VCaP (cell line): ENCODE data around the gene SCO1.
A peak's percentile ranks its signal among the peaks of the same experiment; 100 is the strongest.

Experiments
- H3K27ac ChIP-seq: fragments of 450-650 bp; 2 replicates; pipeline ENCODE4 v1.5.1; 2017
- CTCF ChIP-seq: fragments of 450-650 bp; conservative IDR thresholded peaks from 2 replicates; pipeline ENCODE4 v1.5.1; 2017; ENCODE audit warnings: mild to moderate bottlenecking, moderate library complexity

Gene SCO1

GRCh38 chr17:10683853-10684252 lies 13.5 kb downstream of the SCO1 start:
- peak; percentile 58 for TF ChIP-seq CTCF
- H3K27ac ChIP-seq, result no peak overlapping the region

DNA sequence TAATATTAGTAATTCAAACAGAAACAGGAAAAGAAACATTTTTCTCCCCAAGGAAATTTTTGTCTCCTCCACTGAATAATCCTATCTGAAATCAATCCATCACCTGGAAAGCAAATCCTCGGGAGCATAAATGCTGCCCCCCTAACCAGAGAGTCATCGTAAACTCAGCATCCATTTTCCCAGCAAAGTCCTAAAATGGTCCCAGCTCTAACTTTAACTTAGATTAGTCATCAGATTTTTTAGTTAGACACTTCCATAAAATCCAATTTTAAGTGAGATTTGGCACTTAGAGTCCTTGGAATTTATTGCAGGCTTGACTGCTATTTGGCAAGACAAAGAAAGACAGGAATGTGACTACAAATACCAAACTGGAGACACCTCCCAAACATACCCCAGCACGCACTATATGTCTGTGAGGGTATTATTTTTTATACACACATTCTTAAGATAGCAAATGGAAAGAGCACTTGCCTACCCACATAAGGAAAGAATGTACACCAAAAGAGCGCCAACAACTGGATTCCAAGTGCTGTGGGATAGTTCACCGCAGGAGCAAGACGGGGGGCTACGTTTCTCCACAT lies 15.4 kb downstream of the SCO1 start:
- no peak overlapping the region for H3K27ac ChIP-seq
- TF ChIP-seq CTCF, result no peak

GRCh38 chr17:10674704-10675103 lies 22.6 kb downstream of the SCO1 start:
- no peak for TF ChIP-seq CTCF

GRCh38 chr17:10673312-10673711 lies 24.0 kb downstream of the SCO1 start:
- TF ChIP-seq CTCF, result no peak

More at GRCh38 chr17:10674704-10675103, 22.6 kb downstream of the SCO1 start:
- H3K27ac ChIP-seq, result no peak overlapping the region

DNA sequence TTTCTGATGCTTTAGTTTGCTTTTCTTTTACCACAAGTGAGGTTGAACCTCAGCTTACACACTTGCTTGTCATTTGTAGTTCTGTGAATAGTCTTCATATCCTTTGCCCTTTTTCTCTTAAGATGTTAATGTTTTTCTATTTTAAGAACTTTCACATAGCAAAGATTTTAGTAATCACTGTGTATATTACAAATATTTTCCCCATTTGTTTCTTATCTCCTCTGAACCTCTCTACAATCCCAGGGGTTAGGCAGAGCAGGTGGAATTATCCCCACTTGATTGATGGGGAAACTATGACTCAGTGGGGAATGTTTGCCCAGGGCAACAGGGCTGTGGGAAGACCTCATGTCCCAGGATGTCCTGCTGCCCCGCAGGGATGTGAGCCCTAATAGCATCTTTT lies 28.6 kb downstream of the SCO1 start:
- no peak overlapping the region for H3K27ac ChIP-seq
- no peak for TF ChIP-seq CTCF

More at GRCh38 chr17:10673312-10673711, 24.0 kb downstream of the SCO1 start:
- H3K27ac ChIP-seq, result no peak overlapping the region

DNA sequence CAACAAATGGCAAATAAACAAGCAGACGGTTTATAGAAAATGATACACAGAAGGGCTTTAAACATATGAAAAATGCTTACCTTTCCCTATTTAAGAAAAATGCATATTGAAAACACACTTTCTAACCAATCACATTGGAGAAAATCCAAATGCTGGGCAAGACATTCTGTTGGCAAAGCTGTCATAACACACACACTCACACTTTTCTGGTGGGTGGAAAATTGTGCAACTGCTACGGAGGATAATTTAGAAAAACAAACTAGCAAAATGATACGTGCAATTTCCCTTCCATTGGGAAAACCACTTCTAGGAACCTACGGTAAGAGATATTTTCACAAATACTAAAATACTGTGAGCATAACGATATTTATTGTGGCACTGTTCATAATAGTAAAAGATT lies 30.4 kb downstream of the SCO1 start:
- TF ChIP-seq CTCF, result no peak
- no peak overlapping the region for H3K27ac ChIP-seq

DNA sequence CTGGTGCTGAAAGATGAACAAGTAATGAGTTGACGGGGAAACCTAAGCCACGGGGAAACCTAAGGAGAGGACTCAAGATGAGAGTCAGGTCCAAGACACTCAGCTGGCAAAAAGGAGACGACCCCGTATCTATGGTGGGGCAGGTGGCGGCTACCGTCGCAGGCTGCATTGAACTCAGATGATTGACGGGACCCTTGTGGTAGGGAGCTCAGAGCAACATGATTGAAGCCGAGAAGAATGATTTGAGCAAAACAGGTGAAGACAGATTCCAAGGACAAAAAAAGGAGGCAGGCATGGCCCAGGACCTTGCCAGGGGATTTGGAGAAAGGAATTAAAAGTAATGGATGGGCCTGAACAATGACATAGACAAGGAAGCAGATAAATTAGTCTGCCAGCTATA lies 32.8 kb downstream of the SCO1 start:
- no peak for TF ChIP-seq CTCF
- H3K27ac ChIP-seq, result no peak overlapping the region
